Nephron (organoid): ENCODE results near the gene DNAJC11.

ENCODE experiments used
- H3K27ac Mint-ChIP-seq, 3 experiments: 2 replicates each; pipeline ENCODE4 v1.8.0; 2020; ENCODE audit warnings: mixed read lengths in 3 of 3, mild to moderate bottlenecking in 2 of 3, moderate library complexity in 1 of 3
- H3K27me3 Mint-ChIP-seq: 2 replicates; pipeline ENCODE4 v1.8.0; 2021; ENCODE audit warnings: low read depth, mild to moderate bottlenecking, moderate library complexity, mixed read lengths
- H3K36me3 Mint-ChIP-seq: 2 replicates; pipeline ENCODE4 v1.8.0; 2020; ENCODE audit warnings: low read depth, mixed read lengths
- H3K4me1 Mint-ChIP-seq: 2 replicates; pipeline ENCODE4 v1.8.0; 2020; ENCODE audit warnings: mixed read lengths
- H3K4me3 Mint-ChIP-seq, 3 experiments: 2 replicates each; pipeline ENCODE4 v1.8.0; 2020; ENCODE audit warnings: mild to moderate bottlenecking in 3 of 3, mixed read lengths in 3 of 3, moderate library complexity in 2 of 3
- H3K9me3 Mint-ChIP-seq: 2 replicates; pipeline ENCODE4 v1.8.0; 2020; ENCODE audit warnings: mixed read lengths
- CTCF ChIP-seq, 3 experiments: fragments of 200-600 bp; sonication (generic); IDR thresholded peaks; one replicate each; pipeline ENCODE4 v1.5.0; 2021; ENCODE audit warnings: antibody characterized with exemption in 3 of 3; ENCODE audit not compliant: unreplicated experiment in 3 of 3

Gene DNAJC11

GRCh38 chr1:6653436-6654290 is 48.0 kb downstream of the DNAJC11 start:
- no peak for TF ChIP-seq CTCF (IDR thresholded peaks at IDR 0.05; ENCODE audit: unreplicated experiment in 3 of 3)
- Mint-ChIP-seq H3K27me3 (no peaks in the 10 kb centered on the region), H3K9me3 (no peaks in the 10 kb centered on the region), H3K36me3 (peaks cover 33% of the 10 kb centered on the region), H3K4me1 (peaks cover 18% of the 10 kb centered on the region), H3K4me3 (peak overlapping the region in 2 of 3 experiments; percentile 18 to 43), H3K27ac (peak overlapping the region; percentile 83 to 97 (median 97))

GRCh38 chr1:6652986-6653385 is 48.6 kb downstream of the DNAJC11 start:
- peaks cover 18% of the 10 kb centered on the region for H3K4me1 Mint-ChIP-seq
- no peaks in the 10 kb centered on the region for H3K27me3 Mint-ChIP-seq
- peaks cover 29% of the 10 kb centered on the region for H3K36me3 Mint-ChIP-seq
- TF ChIP-seq CTCF (IDR thresholded peaks at IDR 0.05; ENCODE audit: unreplicated experiment in 3 of 3), result no peak
- H3K4me3 Mint-ChIP-seq, result no peak overlapping the region
- peak overlapping the region; percentile 83 to 97 (median 97) for H3K27ac Mint-ChIP-seq
- H3K9me3 Mint-ChIP-seq, result no peaks in the 10 kb centered on the region

- Mint-ChIP-seq H3K27me3 (no peaks in the 10 kb centered on the region), H3K4me3 (peak overlapping the region in 2 of 3 experiments; percentile 51 to 58), H3K27ac (peak overlapping the region; percentile 88 to 97 (median 88)), H3K9me3 (no peaks in the 10 kb centered on the region), H3K4me1 (peaks cover 18% of the 10 kb centered on the region), H3K36me3 (peaks cover 27% of the 10 kb centered on the region)
- TF ChIP-seq CTCF (IDR thresholded peaks at IDR 0.05; ENCODE audit: unreplicated experiment in 3 of 3), result no peak
These were observed 49.7 kb downstream of the DNAJC11 start for GRCh38 chr1:6651909-6652308.

- no peak for TF ChIP-seq CTCF (IDR thresholded peaks at IDR 0.05; ENCODE audit: unreplicated experiment in 3 of 3)
- Mint-ChIP-seq H3K4me1 (peaks cover 23% of the 10 kb centered on the region), H3K9me3 (no peaks in the 10 kb centered on the region), H3K4me3 (no peak overlapping the region), H3K27me3 (no peaks in the 10 kb centered on the region), H3K27ac (no peak overlapping the region), H3K36me3 (peaks cover 28% of the 10 kb centered on the region)
These were observed 53.1 kb downstream of the DNAJC11 start for GRCh38 chr1:6648556-6648955.

- no peaks in the 10 kb centered on the region for H3K27me3 Mint-ChIP-seq
- no peaks in the 10 kb centered on the region for H3K9me3 Mint-ChIP-seq
- H3K4me3 Mint-ChIP-seq, result no peak overlapping the region
- H3K27ac Mint-ChIP-seq, result peak overlapping the region in 2 of 3 experiments; percentile 29 to 80
- H3K36me3 Mint-ChIP-seq, result peaks cover 34% of the 10 kb centered on the region
- H3K4me1 Mint-ChIP-seq, result peaks cover 19% of the 10 kb centered on the region
- peak; percentile 65 to 79 (median 68) for TF ChIP-seq CTCF (IDR thresholded peaks at IDR 0.05; ENCODE audit: unreplicated experiment in 3 of 3)
These were observed 55.0 kb downstream of the DNAJC11 start for GRCh38 chr1:6646499-6647148.
